ENCODE results near the gene ITGA7. TPM values are rescaled to one million over a fixed set of nuclear protein-coding genes. Genes with fewer than 3 reads are reported as not detected.

ITGA7 gene
- total RNA-seq, 2 experiments from 2014 or later, result 5.5 to 5.6 TPM

DNA sequence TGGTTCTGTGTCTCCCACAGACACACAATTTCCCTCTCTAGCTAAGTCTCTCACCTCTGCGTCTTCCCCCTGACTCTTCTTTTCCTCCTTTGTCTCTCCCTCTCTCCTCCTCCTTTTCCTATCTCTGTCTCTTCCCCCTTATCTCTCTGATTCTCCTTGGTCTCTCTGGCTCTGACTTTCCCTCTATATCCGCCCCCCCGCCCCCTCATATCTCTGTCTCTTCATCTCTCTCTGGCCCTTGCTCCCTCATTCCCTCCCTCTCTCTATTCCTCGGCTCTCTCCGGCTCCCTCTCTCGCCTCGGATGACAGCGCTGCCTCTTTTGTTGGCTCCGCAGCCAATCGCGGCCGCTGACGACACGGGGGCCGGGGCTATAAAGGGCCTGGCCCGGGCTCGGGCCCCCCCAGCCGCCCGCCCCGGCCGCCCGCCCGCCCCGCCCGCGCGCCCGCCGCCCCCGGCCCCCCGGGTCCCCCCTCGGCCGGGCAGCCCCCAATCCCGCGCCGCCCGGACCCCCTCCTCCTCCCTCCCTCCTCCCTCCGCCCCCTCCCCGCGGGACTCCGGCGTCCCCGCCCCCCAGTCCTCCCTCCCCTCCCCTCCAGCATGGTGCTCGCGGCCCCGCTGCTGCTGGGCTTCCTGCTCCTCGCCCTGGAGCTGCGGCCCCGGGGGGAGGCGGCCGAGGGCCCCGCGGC lies 35.2 kb upstream of the ITGA7 start, which contains the start of gene GDF11:
Gene GDF11, plus strand, starts transcription at position 404 of the 687 bp plus-strand sequence. Its CDS starts 195 bp downstream, at position 599.
- Mint-ChIP-seq H3K27me3 (no peaks in the 10 kb centered on the region), H3K4me1 (peaks cover 29% of the 10 kb centered on the region), H3K4me3 (peak within 1 kb of the TSS; percentile 82), H3K27ac (peak within 1 kb of the TSS; percentile 59), H3K36me3 (ENCODE audit: low read depth) (no peaks in the 10 kb centered on the region), H3K9me3 (ENCODE audit: low read depth) (no peaks in the 10 kb centered on the region)
- ChIA-PET POLR2A (interaction anchor here (0.5 to 2.3 kb wide), 4 partner anchors 197 to 304 kb away, joined by 3 to 6 read pairs (median 4); partner anchors contain the start of gene RAB5B), CTCF (interaction anchor here (0.6 to 2.1 kb wide), 8 partner anchors 9 to 196 kb away, joined by 3 to 12 read pairs (median 4); partner anchors contain the start of genes CD63, ORMDL2 and SARNP)
- DNase-seq (peak; percentile 88), ATAC-seq (peak; percentile 75)
- intact Hi-C loops (cut with DNase I, micrococcal nuclease), result loop anchor here (1.0 to 10.0 kb wide), 4 partner anchors 74 to 512 kb away; partner anchors contain the start of genes SARNP (in 2 of the 2) and ANKRD52 (in 1 of the 2)

DNA sequence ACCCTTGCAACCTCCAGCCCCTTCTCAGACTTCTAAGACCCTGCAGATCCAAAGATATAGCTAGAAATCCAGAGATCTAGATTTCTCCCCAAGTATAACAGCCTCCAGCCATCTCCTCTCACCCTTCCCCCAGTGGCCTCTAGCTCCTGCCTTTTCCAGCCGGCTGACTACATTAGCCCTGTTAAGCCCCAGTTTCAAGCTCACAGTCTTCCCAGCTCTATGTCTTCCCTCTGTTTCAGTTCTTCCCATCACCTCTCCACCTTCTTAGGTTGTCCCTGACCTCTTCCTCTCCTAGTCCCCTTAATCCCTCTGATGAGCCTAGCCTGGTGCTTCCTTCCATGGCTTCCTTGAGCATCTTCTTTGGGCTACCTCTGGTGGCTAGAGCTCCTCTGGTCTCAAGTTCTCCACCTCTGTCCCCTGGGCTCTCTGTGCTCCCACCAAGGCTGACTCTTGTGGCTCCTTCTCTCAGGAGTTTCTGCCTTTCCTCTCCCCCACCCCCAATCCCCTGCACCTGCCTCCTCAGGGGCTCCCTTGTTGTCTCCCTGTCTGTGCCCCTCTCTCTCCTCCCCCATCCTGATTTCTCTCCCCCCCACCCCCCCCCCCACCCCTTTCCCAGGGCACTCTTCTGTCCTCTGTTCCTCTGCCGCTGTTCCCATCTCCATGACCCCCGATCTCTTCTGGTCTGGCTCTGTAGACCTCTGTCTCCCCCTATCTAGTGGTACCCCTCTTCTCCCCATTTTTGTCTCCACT lies 34.4 kb upstream of the ITGA7 start:
- H3K27ac Mint-ChIP-seq, result peak overlapping the region; percentile 59
- no peaks in the 10 kb centered on the region for H3K27me3 Mint-ChIP-seq
- intact Hi-C loops (cut with DNase I, micrococcal nuclease), result loop anchor here in 1 of 2 experiments (10.0 kb wide), 1 partner anchor 513 kb away; the partner anchor contains the start of gene ANKRD52
- no peak for ATAC-seq
- POLR2A ChIA-PET, result interaction anchor here (0.5 to 2.3 kb wide), 3 partner anchors 225 to 305 kb away, joined by 3 to 6 read pairs (median 4); partner anchors contain the start of gene RAB5B
- CTCF ChIA-PET, result interaction anchor here (0.6 to 1.5 kb wide), 6 partner anchors 12 to 83 kb away, joined by 3 to 12 read pairs (median 3); partner anchors contain the start of genes ORMDL2 and SARNP
- H3K9me3 Mint-ChIP-seq (ENCODE audit: low read depth), result no peaks in the 10 kb centered on the region
- no peaks in the 10 kb centered on the region for H3K36me3 Mint-ChIP-seq (ENCODE audit: low read depth)
- H3K4me1 Mint-ChIP-seq, result peaks cover 37% of the 10 kb centered on the region
- DNase-seq, result no peak
- peak overlapping the region; percentile 73 for H3K4me3 Mint-ChIP-seq

DNA sequence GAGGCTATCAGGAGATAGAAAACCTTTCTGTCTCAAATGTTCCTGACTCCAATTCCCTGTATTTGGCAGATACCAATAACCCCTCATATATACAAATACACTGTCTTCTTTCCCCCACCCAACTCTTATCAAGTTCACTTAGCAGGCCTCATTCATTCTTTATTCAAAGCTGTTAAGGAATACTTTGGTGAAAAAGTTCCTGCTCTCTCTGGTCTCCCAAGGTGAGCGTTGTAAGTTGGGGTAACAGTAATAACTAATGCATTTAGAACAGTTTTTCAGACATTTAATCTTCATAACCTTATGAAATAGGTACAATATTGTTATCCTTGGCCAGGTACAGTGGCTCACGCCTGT lies 31.3 kb upstream of the ITGA7 start:
- Mint-ChIP-seq H3K4me1 (peaks cover 23% of the 10 kb centered on the region), H3K4me3 (peak overlapping the region; percentile 68), H3K27ac (no peak overlapping the region), H3K9me3 (ENCODE audit: low read depth) (no peaks in the 10 kb centered on the region), H3K36me3 (ENCODE audit: low read depth) (no peaks in the 10 kb centered on the region), H3K27me3 (no peaks in the 10 kb centered on the region)
- ChIA-PET POLR2A (interaction anchor here (0.6 to 1.5 kb wide), 9 partner anchors 9 to 379 kb away, joined by 3 to 13 read pairs (median 4); partner anchors contain the start of genes CD63, ORMDL2, PA2G4 and RAB5B), CTCF (interaction anchor here (0.6 to 5.1 kb wide), 69 partner anchors 9 to 1238 kb away, joined by 3 to 69 read pairs (median 5); partner anchors contain the start of genes BLOC1S1, CD63, DGKA and DNAJC14)
- ATAC-seq (no peak), DNase-seq (no peak)
- intact Hi-C loops (cut with DNase I, micrococcal nuclease), result loop anchor here (2.0 to 5.0 kb wide), 9 partner anchors 58 to 486 kb away; partner anchors contain the start of genes DGKA (in 1 of the 2), NABP2 (in 1 of the 2), PYM1 (in 1 of the 2) and RPL41 (in 1 of the 2)

DNA sequence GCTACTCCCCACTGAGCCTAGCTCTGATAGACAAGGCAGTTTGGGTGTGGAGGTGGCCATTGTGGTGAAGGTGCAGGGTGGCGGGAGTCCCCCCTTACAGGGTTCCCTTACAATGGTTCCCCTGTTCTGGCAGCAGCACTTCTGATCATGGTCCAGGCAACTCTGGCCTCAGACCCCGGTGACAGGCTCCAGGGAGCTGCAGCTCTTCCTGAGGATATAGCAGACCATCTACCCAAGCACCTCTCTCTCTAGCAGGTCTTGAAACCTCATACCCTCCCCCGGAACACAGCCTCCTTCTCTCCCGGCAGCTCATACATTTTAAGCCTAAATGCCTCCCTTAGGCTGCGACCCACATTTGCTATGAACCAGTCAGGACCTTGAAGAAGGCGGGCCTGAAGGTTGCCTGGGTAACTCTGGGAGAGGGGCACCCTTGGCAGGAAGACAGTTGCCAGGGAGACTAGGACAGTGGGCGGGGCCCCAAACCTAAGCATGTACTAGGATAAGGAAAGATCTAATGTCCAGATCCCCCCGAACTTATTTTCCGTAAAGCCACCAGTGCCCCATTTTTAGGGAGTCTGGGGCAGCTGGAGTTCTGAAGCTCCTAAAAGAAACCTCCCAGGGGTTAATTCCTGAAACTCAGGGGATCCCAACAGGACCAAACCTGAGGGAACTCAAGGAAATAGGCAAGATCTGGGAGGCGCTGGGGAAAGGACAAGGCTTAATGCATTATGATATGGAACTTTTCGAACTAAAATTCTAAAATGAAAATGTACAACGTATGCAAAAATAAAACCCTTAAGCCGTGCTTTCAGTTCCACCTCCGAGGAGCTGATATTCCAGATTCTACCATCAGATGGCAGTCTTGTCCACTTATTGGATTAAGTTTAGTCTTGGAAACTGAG lies 30.7 kb upstream of the ITGA7 start:
- no peaks in the 10 kb centered on the region for H3K9me3 Mint-ChIP-seq (ENCODE audit: low read depth)
- ChIA-PET CTCF (interaction anchor here (0.6 to 5.1 kb wide), 76 partner anchors 9 to 1237 kb away, joined by 3 to 69 read pairs (median 5); partner anchors contain the start of genes BLOC1S1, CD63, DGKA and DNAJC14), POLR2A (interaction anchor here (0.6 to 1.5 kb wide), 9 partner anchors 9 to 380 kb away, joined by 3 to 13 read pairs (median 4); partner anchors contain the start of genes CD63, ORMDL2, PA2G4 and RAB5B)
- H3K27me3 Mint-ChIP-seq, result no peaks in the 10 kb centered on the region
- H3K4me3 Mint-ChIP-seq, result peak overlapping the region; percentile 68
- DNase-seq (peak; percentile 88), ATAC-seq (peak; percentile 82)
- intact Hi-C loops (cut with DNase I, micrococcal nuclease), result loop anchor here (1.0 to 5.0 kb wide), 17 partner anchors 9 to 486 kb away; partner anchors contain the start of genes RPS26 (in 2 of the 2), SARNP (in 2 of the 2), BLOC1S1 (in 1 of the 2) and CD63 (in 1 of the 2)
- no peaks in the 10 kb centered on the region for H3K36me3 Mint-ChIP-seq (ENCODE audit: low read depth)
- H3K27ac Mint-ChIP-seq, result peak overlapping the region; percentile 76
- peaks cover 23% of the 10 kb centered on the region for H3K4me1 Mint-ChIP-seq

DNA sequence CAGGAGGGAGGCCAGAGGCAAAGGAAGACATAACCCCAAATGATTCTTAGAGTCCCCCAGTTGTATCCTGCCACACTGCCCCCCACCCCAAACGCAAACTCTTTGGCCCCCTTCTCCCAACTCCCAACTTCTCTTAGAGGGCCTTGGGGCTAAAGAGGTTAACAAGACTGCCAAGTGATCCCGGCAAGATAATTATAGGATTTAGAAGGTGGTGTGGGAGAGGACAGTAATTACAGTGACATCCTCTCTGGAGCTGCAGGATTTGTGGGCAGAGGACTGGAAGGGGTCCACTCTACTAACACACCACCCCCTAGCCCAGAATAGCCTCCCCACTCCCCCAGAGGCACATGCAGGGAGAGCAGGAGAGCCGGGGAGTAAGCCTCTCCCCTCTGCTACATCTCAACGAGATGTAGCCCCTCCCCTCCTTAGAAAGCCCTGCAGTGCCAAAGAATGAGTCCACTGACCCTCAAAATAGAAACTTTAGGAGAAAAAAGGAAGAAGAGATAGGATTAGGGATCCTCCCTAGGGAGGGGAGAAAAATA lies 29.9 kb upstream of the ITGA7 start:
- peaks cover 21% of the 10 kb centered on the region for H3K4me1 Mint-ChIP-seq
- intact Hi-C loops (cut with DNase I, micrococcal nuclease), result loop anchor here (1.0 to 5.0 kb wide), 21 partner anchors 8 to 548 kb away; partner anchors contain the start of genes RPS26 (in 2 of the 2), SARNP (in 2 of the 2), BLOC1S1 (in 1 of the 2) and CD63 (in 1 of the 2)
- H3K4me3 Mint-ChIP-seq, result peak overlapping the region; percentile 68
- no peaks in the 10 kb centered on the region for H3K27me3 Mint-ChIP-seq
- DNase-seq (no peak), ATAC-seq (peak; percentile 24)
- peak overlapping the region; percentile 76 for H3K27ac Mint-ChIP-seq
- POLR2A ChIA-PET, result interaction anchor here (0.6 to 1.5 kb wide), 4 partner anchors 8 to 236 kb away, joined by 3 to 13 read pairs (median 6); partner anchors contain the start of genes CD63 and RAB5B
- CTCF ChIA-PET, result interaction anchor here (0.8 to 5.1 kb wide), 51 partner anchors 8 to 485 kb away, joined by 3 to 69 read pairs (median 7); partner anchors contain the start of genes BLOC1S1, CD63, DGKA and DNAJC14
- H3K36me3 Mint-ChIP-seq (ENCODE audit: low read depth), result no peaks in the 10 kb centered on the region
- H3K9me3 Mint-ChIP-seq (ENCODE audit: low read depth), result no peaks in the 10 kb centered on the region

DNA sequence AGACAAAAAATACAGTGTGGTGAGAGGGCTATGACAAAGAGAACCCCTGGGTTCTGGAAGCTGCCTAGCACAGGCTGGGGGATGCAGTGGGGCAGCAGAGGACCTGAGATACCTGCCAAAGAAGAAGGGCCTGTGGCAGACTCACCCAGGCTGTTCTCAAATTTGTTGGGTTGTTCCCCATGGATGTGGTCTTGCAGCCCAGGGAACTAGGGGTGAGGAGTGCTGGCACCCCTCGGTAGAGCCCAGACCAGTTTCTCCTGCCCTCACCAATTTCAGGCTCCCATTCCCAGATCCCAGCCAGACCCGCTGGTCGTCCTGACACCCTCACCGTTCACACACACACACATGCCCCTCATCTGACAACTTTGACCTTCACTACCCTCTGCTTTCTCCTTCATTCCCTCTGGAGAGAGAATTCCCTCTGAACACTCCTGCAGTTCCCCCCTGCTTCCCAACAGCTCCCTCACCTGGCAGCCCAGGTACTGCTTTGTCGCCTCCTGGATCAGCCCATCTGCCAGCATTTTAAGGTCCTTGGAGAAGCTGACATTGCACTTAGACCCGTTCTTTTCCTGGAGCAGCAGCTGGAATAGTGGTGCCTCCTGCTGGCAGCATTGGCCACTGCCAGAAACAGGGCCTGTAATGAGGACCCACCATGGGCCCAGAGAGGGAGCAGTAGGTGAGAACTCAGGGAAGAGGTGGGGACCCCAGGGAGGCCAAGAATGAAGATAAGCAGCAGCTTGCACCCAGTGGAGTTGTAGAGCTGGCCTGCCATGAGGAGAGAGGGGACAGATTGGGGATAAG lies 29.3 kb upstream of the ITGA7 start:
- CTCF ChIA-PET, result interaction anchor here (0.6 to 5.1 kb wide), 26 partner anchors 11 to 366 kb away, joined by 3 to 69 read pairs (median 6); partner anchors contain the start of genes BLOC1S1, ITGA7, PA2G4 and RDH5
- H3K36me3 Mint-ChIP-seq (ENCODE audit: low read depth), result no peaks in the 10 kb centered on the region
- H3K27me3 Mint-ChIP-seq, result no peaks in the 10 kb centered on the region
- intact Hi-C loops (cut with DNase I, micrococcal nuclease), result loop anchor here (1.0 to 5.0 kb wide), 5 partner anchors 13 to 548 kb away; partner anchors contain the start of gene RPS26 (in 1 of the 2)
- no peaks in the 10 kb centered on the region for H3K9me3 Mint-ChIP-seq (ENCODE audit: low read depth)
- H3K4me3 Mint-ChIP-seq, result no peak overlapping the region
- peak overlapping the region; percentile 66 for H3K27ac Mint-ChIP-seq
- DNase-seq (peak; percentile 83), ATAC-seq (peak; percentile 61)
- POLR2A ChIA-PET, result interaction anchor here (0.6 to 1.0 kb wide), 2 partner anchors 10 to 12 kb away, joined by 3 to 4 read pairs; no protein-coding TSS in a partner anchor
- H3K4me1 Mint-ChIP-seq, result peaks cover 18% of the 10 kb centered on the region

DNA sequence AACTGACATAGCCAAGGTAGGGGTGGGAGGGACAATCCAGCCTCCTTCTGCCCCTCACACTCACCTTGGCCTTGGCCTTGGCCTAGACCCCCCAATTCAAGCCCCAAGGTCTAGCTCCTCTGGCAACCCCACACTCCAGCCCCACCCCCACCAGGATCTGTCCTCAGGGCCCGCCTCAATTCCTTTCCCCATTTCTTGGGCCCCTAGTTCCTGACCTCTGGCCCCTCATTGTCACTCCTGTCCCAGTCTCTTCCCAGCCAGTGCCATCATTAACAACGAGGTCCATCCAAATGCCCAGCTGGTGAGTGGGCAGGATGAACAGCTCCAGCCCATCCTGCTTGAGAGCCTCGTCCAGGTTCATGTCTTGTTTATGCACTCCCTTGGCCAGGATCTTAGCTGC lies 28.4 kb upstream of the ITGA7 start:
- ATAC-seq, result no peak
- CTCF ChIA-PET, result interaction anchor here (0.6 to 5.1 kb wide), 11 partner anchors 11 to 222 kb away, joined by 3 to 67 read pairs (median 4); partner anchors contain the start of genes BLOC1S1, ITGA7 and RDH5
- Mint-ChIP-seq H3K27me3 (no peaks in the 10 kb centered on the region), H3K9me3 (ENCODE audit: low read depth) (no peaks in the 10 kb centered on the region), H3K27ac (no peak overlapping the region), H3K36me3 (ENCODE audit: low read depth) (no peaks in the 10 kb centered on the region), H3K4me1 (peaks cover 18% of the 10 kb centered on the region), H3K4me3 (no peak overlapping the region)
- no peak for DNase-seq
- intact Hi-C loops (cut with DNase I, micrococcal nuclease), result loop anchor here in 1 of 2 experiments (2.0 to 5.0 kb wide), 2 partner anchors 75 to 306 kb away; partner anchors contain the start of gene RPS26
- POLR2A ChIA-PET, result no interaction called here

DNA sequence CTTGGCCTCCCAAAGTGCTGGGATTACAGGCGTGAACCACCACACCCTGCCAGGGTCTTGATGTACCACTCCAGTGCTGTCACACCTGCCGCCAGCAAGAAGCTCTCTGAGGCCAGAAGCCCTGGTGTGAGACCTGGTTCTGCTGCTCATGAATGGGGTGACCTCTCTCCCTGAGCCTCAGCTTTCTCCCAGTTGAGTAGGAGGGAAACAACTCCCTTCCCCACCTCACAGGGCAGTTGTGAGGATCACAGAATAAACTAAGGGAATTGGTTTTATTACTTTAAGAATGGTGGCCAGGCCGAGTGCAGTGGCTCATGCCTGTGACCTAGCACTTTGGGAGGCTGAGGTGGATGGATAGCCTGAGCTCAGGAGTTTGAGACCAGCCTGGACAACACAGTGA lies 26.9 kb upstream of the ITGA7 start:
- H3K4me3 Mint-ChIP-seq, result no peak overlapping the region
- no peaks in the 10 kb centered on the region for H3K27me3 Mint-ChIP-seq
- no peak for DNase-seq
- POLR2A ChIA-PET, result interaction anchor here (0.7 kb wide), 1 partner anchor 565 kb away, joined by 3 read pairs; no protein-coding TSS in a partner anchor
- peaks cover 26% of the 10 kb centered on the region for H3K4me1 Mint-ChIP-seq
- no peak overlapping the region for H3K27ac Mint-ChIP-seq
- ATAC-seq, result no peak
- intact Hi-C loops (cut with DNase I, micrococcal nuclease), result no loop called here
- no peaks in the 10 kb centered on the region for H3K9me3 Mint-ChIP-seq (ENCODE audit: low read depth)
- no peaks in the 10 kb centered on the region for H3K36me3 Mint-ChIP-seq (ENCODE audit: low read depth)
- CTCF ChIA-PET, result interaction anchor here (1.0 to 1.7 kb wide), 5 partner anchors 9 to 62 kb away, joined by 3 to 10 read pairs (median 3); no protein-coding TSS in a partner anchor

DNA sequence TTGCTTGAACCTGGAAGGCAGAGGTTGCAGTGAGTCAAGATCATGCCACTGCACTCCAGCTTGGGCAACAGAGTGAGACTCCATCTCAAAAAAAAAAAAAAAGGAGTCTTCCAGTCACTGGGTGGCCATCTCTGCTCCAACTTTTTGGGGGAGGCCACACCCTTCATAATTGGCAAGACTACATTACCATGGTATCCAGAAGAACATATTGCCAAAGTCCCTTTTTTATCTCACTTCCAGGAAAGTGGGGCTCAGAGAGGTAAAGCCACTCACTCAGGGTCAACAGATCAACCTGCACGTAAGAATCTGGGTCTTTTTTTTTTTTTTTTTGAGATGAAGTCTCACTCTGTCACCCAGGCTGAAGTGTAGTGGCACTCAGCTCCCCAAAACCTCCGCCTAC lies 26.2 kb upstream of the ITGA7 start:
- Mint-ChIP-seq H3K4me1 (peaks cover 28% of the 10 kb centered on the region), H3K36me3 (ENCODE audit: low read depth) (no peaks in the 10 kb centered on the region), H3K27ac (no peak overlapping the region), H3K27me3 (no peaks in the 10 kb centered on the region), H3K9me3 (ENCODE audit: low read depth) (no peaks in the 10 kb centered on the region), H3K4me3 (no peak overlapping the region)
- ATAC-seq, result no peak
- CTCF ChIA-PET, result interaction anchor here (1.0 to 1.7 kb wide), 4 partner anchors 9 to 63 kb away, joined by 3 to 10 read pairs (median 4); no protein-coding TSS in a partner anchor
- intact Hi-C loops (cut with DNase I, micrococcal nuclease), result no loop called here
- no peak for DNase-seq
- POLR2A ChIA-PET, result interaction anchor here (0.6 to 0.7 kb wide), 2 partner anchors 10 to 566 kb away, joined by 3 read pairs; no protein-coding TSS in a partner anchor

All from activated CD4-positive, alpha-beta T cell treated with anti-CD3 and anti-CD28 coated beads for 36 hours (primary cell).